Kidney (tissue), 14 donors: ENCODE measurements around the gene IGFBP6. TPM values are rescaled to one million over a fixed set of nuclear protein-coding genes. Genes with fewer than 3 reads are reported as not detected.
"Not testable (repeated sequence)": the region's sequence is repeated elsewhere in the genome, so short reads cannot be mapped to it uniquely, and the experiment has no call there.

Source experiments
- DNase-seq, 5 donors: peaks; one replicate each; pipeline ENCODE4 v3.0.0-alpha.2; 2013 to 2020
- FAIRE-seq: peaks from 2 replicates; lab custom pipeline; 2012; peaks lifted over from hg19 to GRCh38; lab: Jason Lieb, UNC
- H3K27ac ChIP-seq, 2 donors: one replicate each; pipeline ENCODE4 v1.7.0; 2013; ENCODE audit warnings: low read depth in 2 of 2, low read length in 2 of 2, inconsistent platforms in 1 of 2
- H3K27me3 ChIP-seq: one replicate; pipeline ENCODE4 v1.7.1; 2013; ENCODE audit warnings: low read length, inconsistent platforms; ENCODE audit not compliant: control insufficient read depth, insufficient read depth
- H3K36me3 ChIP-seq, 3 donors: one replicate each; pipeline versions ENCODE4 v1.7.0 to v1.7.1; 2013; ENCODE audit warnings: low read length in 3 of 3, control low read depth in 1 of 3, inconsistent platforms in 1 of 3; ENCODE audit not compliant: insufficient read depth in 3 of 3, control insufficient read depth in 2 of 3
- H3K4me1 ChIP-seq, 3 donors: one replicate each; pipeline versions ENCODE4 v1.7.0 to v1.7.1; 2013; ENCODE audit warnings: low read length in 3 of 3, inconsistent platforms in 1 of 3, low read depth in 1 of 3; ENCODE audit not compliant: control insufficient read depth in 2 of 3, insufficient read depth in 2 of 3
- H3K4me3 ChIP-seq, 3 donors: one replicate each; pipeline versions ENCODE4 v1.7.0 to v1.8.1; 2013; ENCODE audit warnings: low read length in 3 of 3, control low read depth in 1 of 3, inconsistent platforms in 1 of 3
- H3K9ac ChIP-seq, 3 donors: one replicate each; pipeline versions ENCODE4 v1.7.0 to v1.7.1; 2013; ENCODE audit warnings: low read length in 3 of 3, control low read depth in 1 of 3, inconsistent platforms in 1 of 3
- H3K9me3 ChIP-seq, 3 donors: one replicate each; pipeline versions ENCODE4 v1.7.0 to v1.7.1; 2013; ENCODE audit warnings: low read length in 3 of 3, control low read depth in 1 of 3, inconsistent platforms in 1 of 3; ENCODE audit not compliant: control insufficient read depth in 2 of 3, insufficient read depth in 1 of 3
- intact Hi-C: fragments of 100-400 bp; cut with DNase I; formaldehyde crosslinking; loops from one replicate; pipeline ENCODE4 v1.11.1; 2022
- polyA plus RNA-seq: library from polyadenylated mRNA; stranded (reverse); fragments of 350-450 nt; fragmentation: Illumina TruSeq; extraction: RNeasy Lipid Tissue Mini Kit (QIAGEN cat#74804); gene quantifications from one replicate; pipeline ENCODE4 v1.2.3, GENCODE V29; 2014; ENCODE audit warnings: low read depth, low replicate concordance; ENCODE audit not compliant: insufficient read depth
- total RNA-seq: library from RNA; stranded (reverse); fragmentation: NEBNext Ultra II Directional; extraction: Animal tissue kit (Norgen Biotek cat#: 25700); gene quantifications from one replicate; pipeline ENCODE4 v1.2.1, GENCODE V29; 2021
- TF ChIP-seq, protein P1 (sequence below): IDR thresholded peaks from 3 replicates; pipeline ENCODE4 v1.5.1; 2012; ENCODE audit warnings: mild to moderate bottlenecking, moderate library complexity, borderline replicate concordance; ENCODE audit not compliant: insufficient read depth; ENCODE audit errors: extremely low read depth
- donor health status: control.
- donor health status: control.
- donor health status: control.
- donor health status: control.
- donor health status: control.
- donor health status: DM: yes; HTN: yes; CAD: no.
- donor health status: Normal renal cell carcinoma (clear cell type).

Gene IGFBP6
- total and polyA plus RNA-seq, 2 donors from 2014 or later = 57.3 to 203 TPM

DNA sequence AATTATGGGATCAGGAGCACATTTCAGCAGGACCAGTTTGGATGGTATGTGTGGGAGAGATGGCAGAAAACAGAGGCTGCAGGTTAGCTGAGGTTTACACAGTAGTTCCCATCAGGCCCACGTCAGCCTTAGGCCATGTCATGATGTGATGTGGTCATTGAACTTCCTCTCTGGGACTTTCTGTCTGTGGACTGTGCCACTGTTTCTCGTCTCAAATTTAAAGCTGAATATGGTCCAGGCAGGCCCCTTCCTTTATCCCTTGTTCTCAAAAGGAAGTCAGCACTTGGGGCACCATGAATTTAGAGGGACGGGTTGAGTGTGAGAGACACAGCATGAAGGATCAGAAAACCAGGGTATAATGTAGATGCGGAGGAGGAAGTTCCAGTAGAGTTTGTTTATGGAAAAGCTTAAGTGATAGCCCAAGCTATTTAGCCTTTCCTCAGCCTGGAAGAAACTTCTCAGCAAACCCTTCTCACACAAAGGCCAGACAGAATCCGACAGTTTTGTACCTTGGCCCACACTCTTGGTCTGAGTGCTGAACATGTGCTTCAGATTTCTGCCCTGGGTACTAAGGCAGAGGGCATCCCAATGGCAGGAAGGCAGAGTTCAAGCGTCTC is 3.6 kb upstream of the IGFBP6 start:
- intact Hi-C loops = no loop called here
- no peak overlapping the region for H3K27ac ChIP-seq
- peaks cover 1 to 14% (median 10%) of the 10 kb centered on the region in 3 donors for H3K4me1 ChIP-seq
- no peaks in the 10 kb centered on the region for H3K27me3 ChIP-seq
- DNase-seq (no peak), FAIRE-seq (no peak)
- no peaks in the 10 kb centered on the region for H3K9me3 ChIP-seq
- no peak overlapping the region for H3K9ac ChIP-seq
- no peaks in the 10 kb centered on the region for H3K36me3 ChIP-seq
- TF ChIP-seq, protein P1, sequence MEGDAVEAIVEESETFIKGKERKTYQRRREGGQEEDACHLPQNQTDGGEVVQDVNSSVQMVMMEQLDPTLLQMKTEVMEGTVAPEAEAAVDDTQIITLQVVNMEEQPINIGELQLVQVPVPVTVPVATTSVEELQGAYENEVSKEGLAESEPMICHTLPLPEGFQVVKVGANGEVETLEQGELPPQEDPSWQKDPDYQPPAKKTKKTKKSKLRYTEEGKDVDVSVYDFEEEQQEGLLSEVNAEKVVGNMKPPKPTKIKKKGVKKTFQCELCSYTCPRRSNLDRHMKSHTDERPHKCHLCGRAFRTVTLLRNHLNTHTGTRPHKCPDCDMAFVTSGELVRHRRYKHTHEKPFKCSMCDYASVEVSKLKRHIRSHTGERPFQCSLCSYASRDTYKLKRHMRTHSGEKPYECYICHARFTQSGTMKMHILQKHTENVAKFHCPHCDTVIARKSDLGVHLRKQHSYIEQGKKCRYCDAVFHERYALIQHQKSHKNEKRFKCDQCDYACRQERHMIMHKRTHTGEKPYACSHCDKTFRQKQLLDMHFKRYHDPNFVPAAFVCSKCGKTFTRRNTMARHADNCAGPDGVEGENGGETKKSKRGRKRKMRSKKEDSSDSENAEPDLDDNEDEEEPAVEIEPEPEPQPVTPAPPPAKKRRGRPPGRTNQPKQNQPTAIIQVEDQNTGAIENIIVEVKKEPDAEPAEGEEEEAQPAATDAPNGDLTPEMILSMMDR = no peak
- no peak overlapping the region for H3K4me3 ChIP-seq

DNA sequence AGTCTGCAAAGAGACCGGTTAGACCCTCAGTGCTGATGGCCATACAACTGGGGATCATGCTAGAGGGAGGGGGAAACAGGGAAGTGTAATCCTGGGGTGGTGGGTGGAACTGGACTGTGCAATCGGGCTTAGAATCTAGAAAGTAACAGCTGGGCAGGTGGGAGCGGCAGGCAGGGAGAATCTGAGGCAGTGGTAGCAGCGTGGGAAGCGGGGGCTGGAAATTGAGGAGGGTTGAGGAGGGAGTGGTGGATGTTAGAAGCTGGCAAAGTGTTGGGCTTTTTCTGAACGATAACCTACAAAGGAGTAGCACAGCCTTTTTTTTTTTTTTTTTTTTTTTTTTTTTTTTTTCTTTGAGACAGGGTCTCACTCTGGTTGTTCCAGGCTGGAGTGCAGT is 3.1 kb upstream of the IGFBP6 start:
- H3K36me3 ChIP-seq = no peaks in the 10 kb centered on the region
- H3K27ac ChIP-seq = no peak overlapping the region
- intact Hi-C loops = no loop called here
- H3K4me1 ChIP-seq = peaks cover 4 to 18% (median 15%) of the 10 kb centered on the region in 3 donors
- no peak overlapping the region for H3K4me3 ChIP-seq
- TF ChIP-seq, protein P1 = no peak
- FAIRE-seq (no peak), DNase-seq (no peak)
- H3K9ac ChIP-seq = no peak overlapping the region
- H3K9me3 ChIP-seq = no peaks in the 10 kb centered on the region
- H3K27me3 ChIP-seq = no peaks in the 10 kb centered on the region

DNA sequence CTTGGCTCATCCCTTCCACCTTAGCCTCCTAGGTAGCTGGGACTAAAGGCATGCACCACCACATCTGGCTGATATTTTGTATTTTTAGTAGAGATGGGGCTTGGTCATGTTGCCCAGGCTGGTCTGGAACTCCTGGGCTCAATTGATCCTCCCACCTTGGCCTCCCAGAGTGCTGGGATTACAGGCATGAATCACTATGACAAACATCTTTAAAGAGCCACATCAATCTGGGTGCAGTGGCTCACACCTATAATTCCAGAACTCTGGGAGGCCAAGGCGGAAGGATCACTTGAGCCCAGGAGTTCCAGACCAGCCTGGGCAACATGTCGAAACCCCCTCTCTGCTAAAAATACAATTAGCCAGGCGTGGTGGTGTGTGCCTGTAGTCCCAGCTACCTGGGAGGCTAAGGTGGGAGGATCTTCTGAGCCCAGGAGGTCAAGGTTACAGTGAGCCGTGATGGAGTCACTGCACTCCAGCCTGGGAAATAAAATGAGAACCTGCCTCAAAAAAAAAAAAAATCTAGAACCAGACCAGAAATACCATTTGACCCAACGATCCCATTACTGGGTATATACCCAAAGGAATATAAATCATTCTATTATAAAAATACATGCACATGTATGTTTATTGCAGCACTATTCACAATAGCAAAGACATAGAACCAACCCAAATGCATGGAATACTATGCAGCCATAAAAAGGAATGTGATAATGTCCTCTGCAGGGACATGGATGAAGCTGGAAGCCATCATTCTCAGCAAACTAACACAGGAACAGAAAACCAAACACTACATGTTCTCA is 2.5 kb upstream of the IGFBP6 start:
- H3K27me3 ChIP-seq, H3K9ac ChIP-seq, H3K4me3 ChIP-seq, DNase-seq, H3K9me3 ChIP-seq, FAIRE-seq, H3K36me3 ChIP-seq, intact Hi-C loops, H3K27ac ChIP-seq: not testable (repeated sequence)
- H3K4me1 ChIP-seq = peaks cover 4 to 18% (median 15%) of the 10 kb centered on the region in 3 donors

DNA sequence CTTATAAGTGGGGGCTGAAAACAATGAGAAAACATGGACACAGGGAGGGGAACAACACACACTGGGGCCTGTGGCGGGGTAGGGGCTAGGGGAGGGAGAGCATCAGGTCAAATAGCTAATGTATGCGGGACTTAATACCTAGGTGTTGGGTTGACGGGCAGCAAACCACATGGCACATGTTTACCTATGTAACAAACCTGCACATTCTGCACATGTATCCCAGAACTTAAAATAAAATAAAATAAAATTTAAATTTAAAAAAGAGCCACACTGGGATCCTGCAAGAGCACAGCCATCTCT is 1.9 kb upstream of the IGFBP6 start:
- intact Hi-C loops, H3K27ac ChIP-seq, H3K36me3 ChIP-seq, H3K9me3 ChIP-seq, DNase-seq, H3K27me3 ChIP-seq, H3K9ac ChIP-seq, FAIRE-seq, H3K4me3 ChIP-seq: not testable (repeated sequence)
- H3K4me1 ChIP-seq = peaks cover 4 to 18% (median 15%) of the 10 kb centered on the region in 3 donors
